HEK293T (cell line): ENCODE data around the gene C1QTNF7.

Source experiments
- FOXA1 ChIP-seq: fragments of 450-650 bp; IDR thresholded peaks from 2 replicates; pipeline ENCODE4 v1.6.1; 2016; ENCODE audit warnings: mild to moderate bottlenecking
- FOXK2 ChIP-seq: fragments of 450-650 bp; IDR thresholded peaks from 2 replicates; pipeline ENCODE4 v1.6.1; 2016; ENCODE audit warnings: mild to moderate bottlenecking
- L3MBTL2 ChIP-seq: fragments of 450-650 bp; conservative IDR thresholded peaks from 2 replicates; pipeline ENCODE4 v1.6.1; 2016; ENCODE audit warnings: mild to moderate bottlenecking
- NFRKB ChIP-seq: fragments of 450-650 bp; IDR thresholded peaks from 2 replicates; pipeline ENCODE4 v1.6.1; 2016; ENCODE audit warnings: mild to moderate bottlenecking, moderate library complexity
- PKNOX1 ChIP-seq: fragments of 450-650 bp; IDR thresholded peaks from 2 replicates; pipeline ENCODE4 v1.6.1; 2016
- SP1 ChIP-seq: fragments of 450-650 bp; IDR thresholded peaks from 2 replicates; pipeline ENCODE4 v1.6.1; 2017
- SUZ12 ChIP-seq: fragments of 450-650 bp; IDR thresholded peaks from 2 replicates; pipeline ENCODE4 v1.6.1; 2016; ENCODE audit warnings: mild to moderate bottlenecking

- TF ChIP-seq FOXK2 (no peak), SP1 (no peak), NFRKB (no peak), PKNOX1 (no peak), SUZ12 (no peak), FOXA1 (no peak), L3MBTL2 (no peak)
Measured at GRCh38 chr4:15413623-15414019, 14.2 kb upstream of the C1QTNF7 start.
